Upper lobe of left lung (tissue), 6 donors: Measurements from ENCODE around the gene ZMYND8. TPM values are rescaled to one million over a fixed set of nuclear protein-coding genes. Genes with fewer than 3 reads are reported as not detected.

Source experiments
- ATAC-seq, 2 donors: fragments of 200-7000 bp; cut with Tn5 transposase; one replicate each; pipeline ENCODE4 v1.9.1; 2022; ENCODE audit warnings: mild to moderate bottlenecking in 2 of 2, moderate library complexity in 2 of 2; ENCODE audit not compliant: low FRiP score in 2 of 2
- DNase-seq, 2 donors: peaks; one replicate each; pipeline ENCODE4 v3.0.0-alpha.2; 2019 to 2020
- H3K27ac ChIP-seq, 4 donors: fragments of 200-600 bp; sonication (generic); one replicate each; pipeline ENCODE4 v1.5.1; 2016 to 2019
- H3K27me3 ChIP-seq, 4 donors: fragments of 200-600 bp; sonication (generic); one replicate each; pipeline ENCODE4 v1.5.1; 2017 to 2019
- H3K36me3 ChIP-seq, 4 donors: fragments of 200-600 bp; sonication (generic); one replicate each; pipeline ENCODE4 v1.5.1; 2016 to 2019
- H3K4me1 ChIP-seq, 4 donors: fragments of 200-600 bp; sonication (generic); one replicate each; pipeline ENCODE4 v1.5.1; 2018 to 2019
- H3K4me3 ChIP-seq, 4 donors: fragments of 200-600 bp; sonication (generic); one replicate each; pipeline ENCODE4 v1.5.1; 2017 to 2019; ENCODE audit warnings: mild to moderate bottlenecking in 2 of 4, moderate library complexity in 1 of 4
- H3K9me3 ChIP-seq, 4 donors: fragments of 200-600 bp; sonication (generic); one replicate each; pipeline ENCODE4 v1.5.1; 2018 to 2019
- CTCF ChIP-seq, 6 experiments: fragments of 450-650 bp in 4 of 6; fragments of 200-600 bp in 2 of 6; sonication (generic) in 2 of 6; IDR thresholded peaks; one replicate each; pipeline ENCODE4 v1.5.1; 2016 to 2019; ENCODE audit warnings: antibody characterized with exemption in 6 of 6
- EP300 ChIP-seq, 4 donors: sonication (generic); formaldehyde crosslinking; IDR thresholded peaks; one replicate each; pipeline ENCODE4 v1.5.1; 2017; ENCODE audit warnings: antibody characterized with exemption in 4 of 4, control low read depth in 2 of 4
- POLR2A ChIP-seq, 4 donors: fragments of 450-650 bp; IDR thresholded peaks; one replicate each; pipeline ENCODE4 v1.5.1; 2016 to 2017; ENCODE audit warnings: antibody characterized with exemption in 4 of 4, mild to moderate bottlenecking in 2 of 4
- POLR2AphosphoS5 ChIP-seq, 2 donors: sonication (generic); formaldehyde crosslinking; IDR thresholded peaks; one replicate each; pipeline ENCODE4 v1.5.1; 2017; ENCODE audit warnings: antibody characterized with exemption in 2 of 2
- WGBS, 2 donors: methylation state at CpG; one replicate each; pipeline ENCODE4 v1.1.5; 2017 to 2018; 5-methylcytosine and 5-hydroxymethylcytosine counted together
- total RNA-seq, 6 donors: library from RNA; depleted of rRNA in 4 of 6; stranded (reverse); fragments of >200 nt in 4 of 6; gene quantifications; one replicate each; pipeline versions ENCODE4 v1.1.0 to v1.2.1, GENCODE V29; 2016 to 2021
- donor health status: DM: no; HTN: no; CAD: no; lungs with moderate emphysema.
- donor health status: DM: no; HTN: yes; CAD: no; lungs with severe emphysema.

Gene ZMYND8
- total RNA-seq, 6 donors from 2014 or later = 24.6 to 120 (median 51.8) TPM

- ATAC-seq = no peak
- WGBS, 2 donors = 92 to 95% methylated on average over 7 to 9 of the region's 9 CpGs
- Histone ChIP-seq H3K4me3 (no peak overlapping the region), H3K27ac (no peak overlapping the region), H3K27me3 (no peaks in the 10 kb centered on the region), H3K9me3 (no peaks in the 10 kb centered on the region), H3K4me1 (no peaks in the 10 kb centered on the region), H3K36me3 (peaks cover 36 to 97% (median 70%) of the 10 kb centered on the region in 4 donors)
- DNase-seq = no peak
- no peak for TF ChIP-seq CTCF (IDR thresholded peaks at IDR 0.05)
- no peak for TF ChIP-seq EP300 (IDR thresholded peaks at IDR 0.05)
- no peak for TF ChIP-seq POLR2A (IDR thresholded peaks at IDR 0.05)
- no peak for TF ChIP-seq POLR2AphosphoS5 (IDR thresholded peaks at IDR 0.05)
These were observed 122.9 kb downstream of the ZMYND8 start for GRCh38 chr20:47233333-47234188.

GRCh38 chr20:47232518-47232917 is 124.0 kb downstream of the ZMYND8 start:
- no peak overlapping the region for H3K4me3 ChIP-seq
- 92 to 94% methylated on average over 3 of the region's 3 CpGs for WGBS, 2 donors
- peaks cover 28 to 97% (median 67%) of the 10 kb centered on the region in 4 donors for H3K36me3 ChIP-seq
- no peaks in the 10 kb centered on the region for H3K27me3 ChIP-seq
- H3K9me3 ChIP-seq = no peaks in the 10 kb centered on the region
- DNase-seq (no peak), ATAC-seq (no peak)
- no peak overlapping the region for H3K27ac ChIP-seq
- H3K4me1 ChIP-seq = no peaks in the 10 kb centered on the region
- no peak for TF ChIP-seq POLR2A (IDR thresholded peaks at IDR 0.05)
- TF ChIP-seq POLR2AphosphoS5 (IDR thresholded peaks at IDR 0.05) = no peak
- TF ChIP-seq CTCF (IDR thresholded peaks at IDR 0.05) = no peak
- TF ChIP-seq EP300 (IDR thresholded peaks at IDR 0.05) = no peak

GRCh38 chr20:47231382-47232039 is 125.0 kb downstream of the ZMYND8 start:
- Histone ChIP-seq H3K36me3 (peaks cover 24 to 97% (median 70%) of the 10 kb centered on the region in 4 donors), H3K27ac (no peak overlapping the region), H3K27me3 (no peaks in the 10 kb centered on the region), H3K4me3 (no peak overlapping the region), H3K4me1 (no peaks in the 10 kb centered on the region), H3K9me3 (no peaks in the 10 kb centered on the region)
- ATAC-seq (no peak), DNase-seq (no peak)
- 88 to 92% methylated on average over 16 of the region's 16 CpGs for WGBS, 2 donors
- TF ChIP-seq CTCF (IDR thresholded peaks at IDR 0.05) = no peak
- no peak for TF ChIP-seq POLR2AphosphoS5 (IDR thresholded peaks at IDR 0.05)
- TF ChIP-seq POLR2A (IDR thresholded peaks at IDR 0.05) = no peak

GRCh38 chr20:47230811-47231256 is 125.7 kb downstream of the ZMYND8 start:
- H3K36me3 ChIP-seq = peaks cover 24 to 97% (median 70%) of the 10 kb centered on the region in 4 donors
- no peak for ATAC-seq

More at GRCh38 chr20:47230811-47231256, 125.7 kb downstream of the ZMYND8 start:
- no peak overlapping the region for H3K4me3 ChIP-seq
- H3K9me3 ChIP-seq = no peaks in the 10 kb centered on the region
- no peak overlapping the region for H3K27ac ChIP-seq
- no peaks in the 10 kb centered on the region for H3K27me3 ChIP-seq
- no peak for TF ChIP-seq CTCF (IDR thresholded peaks at IDR 0.05)
- no peak for TF ChIP-seq POLR2A (IDR thresholded peaks at IDR 0.05)
- no peak for TF ChIP-seq EP300 (IDR thresholded peaks at IDR 0.05)
- no peak for TF ChIP-seq POLR2AphosphoS5 (IDR thresholded peaks at IDR 0.05)
- H3K4me1 ChIP-seq = no peaks in the 10 kb centered on the region
- DNase-seq = no peak
- WGBS, 2 donors = 92 to 99% methylated on average over 8 of the region's 8 CpGs
